Right renal cortex interstitium (tissue), 3 donors: ENCODE measurements around the gene DENND5A. TPM values are rescaled to one million over a fixed set of nuclear protein-coding genes. Genes with fewer than 3 reads are reported as not detected.
A peak's percentile ranks its signal among the peaks of the same experiment; 100 is the strongest.

ENCODE experiments used
- DNase-seq, 3 donors: peaks; one replicate each; pipeline ENCODE4 v3.0.0-alpha.2; 2013; ENCODE audit warnings: low read depth in 3 of 3, low spot score in 2 of 3
- polyA plus RNA-seq, 3 donors: library from polyadenylated mRNA; unstranded; fragments of 120-200 nt; gene quantifications; one replicate each; pipeline ENCODE4 v1.2.1, GENCODE V29; 2013; ENCODE audit not compliant: insufficient read length in 3 of 3

Gene DENND5A
- 100 to 1,000 TPM in 1 of 3 donors, 10 to 100 TPM in 2; 94.4 to 106 (median 97.8) TPM for polyA plus RNA-seq

- peak; percentile 66 to 79 (median 78) for DNase-seq
Measured at GRCh38 chr11:9265211-9266131, at the start of gene DENND5A. TSS of gene DENND5A (minus strand) at chr11:9265350. CDS start at chr11:9265069, 281 bp downstream.

DNA sequence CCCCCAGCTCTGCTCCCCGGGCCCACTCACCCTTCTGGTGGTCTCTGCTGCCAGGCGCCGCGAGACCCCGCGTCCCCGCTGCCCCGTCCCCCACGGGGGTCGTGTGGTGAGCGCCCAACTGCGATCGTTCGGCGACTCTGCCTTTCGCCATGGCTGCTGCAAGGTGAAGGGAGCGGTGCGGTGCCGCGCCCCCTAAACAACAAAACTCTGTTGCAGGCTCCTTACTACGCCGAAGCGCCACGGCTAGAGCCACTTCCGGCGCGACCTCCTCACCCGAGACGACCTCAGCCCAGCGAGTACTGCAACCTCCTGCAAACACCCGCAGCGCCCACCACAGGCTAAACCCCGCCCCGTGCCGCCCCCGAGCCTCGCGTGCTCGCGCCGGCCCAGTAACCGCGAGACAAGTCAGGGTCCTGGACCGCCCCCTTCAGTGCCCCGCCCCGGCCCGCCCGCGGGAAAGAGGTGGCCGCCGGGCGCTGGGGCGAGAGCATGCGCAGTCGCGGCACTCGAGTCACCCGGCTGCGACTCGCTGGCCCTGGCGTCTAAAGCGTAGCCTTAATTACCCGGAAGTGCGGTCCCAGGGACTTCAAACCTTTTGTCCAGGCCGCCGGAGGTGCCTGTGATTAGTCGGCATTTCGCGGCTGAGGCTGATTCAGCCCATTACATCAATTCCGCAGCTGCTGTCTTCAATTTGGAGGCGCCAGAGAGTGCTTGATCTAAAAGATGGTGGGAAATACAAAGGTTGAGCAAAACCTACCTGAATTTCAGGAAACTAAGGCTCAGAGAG is 49.3 kb upstream of the DENND5A start, which contains the start of gene TMEM41B:
TMEM41B (minus strand) TSS at position 303 of the 787 bp plus-strand sequence; CDS start at position 151, 152 bp downstream.
- DNase-seq, result peak; percentile 90 to 94 (median 93)

DNA sequence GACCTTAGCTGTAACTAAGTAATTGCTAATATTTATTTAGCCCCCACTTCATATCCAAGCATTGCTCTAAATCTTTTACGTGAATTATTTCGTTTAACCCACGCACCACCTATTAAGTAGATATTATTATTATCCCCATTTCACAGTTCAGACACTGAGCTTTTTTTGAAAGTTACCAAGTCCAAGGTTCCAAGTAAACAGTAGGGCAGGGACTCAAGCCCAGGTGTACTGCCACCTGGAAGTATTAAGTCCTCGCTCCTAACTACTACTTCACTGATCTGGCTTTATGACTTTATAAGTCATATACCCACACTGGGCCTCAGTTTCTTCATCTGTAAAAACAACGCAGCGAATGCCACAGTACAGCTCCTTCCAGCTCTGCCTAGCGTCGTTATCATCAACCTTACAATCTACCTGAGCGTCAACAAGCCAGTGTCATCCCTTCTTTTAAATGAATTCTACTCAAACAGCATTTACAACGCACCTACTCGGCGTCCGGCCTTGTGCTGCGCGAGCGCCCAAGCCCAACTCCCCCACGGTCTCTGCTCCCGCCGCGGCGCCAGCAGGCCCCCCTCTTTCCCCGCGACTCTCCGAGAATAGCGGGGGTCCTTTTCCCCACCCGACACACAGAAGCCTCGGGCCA is 48.6 kb upstream of the DENND5A start:
- peak in 2 of 3 donors; percentile 29 to 31 for DNase-seq

- no peak for DNase-seq
Measured at GRCh38 chr11:9310485-9311090, 45.4 kb upstream of the DENND5A start.

DNA sequence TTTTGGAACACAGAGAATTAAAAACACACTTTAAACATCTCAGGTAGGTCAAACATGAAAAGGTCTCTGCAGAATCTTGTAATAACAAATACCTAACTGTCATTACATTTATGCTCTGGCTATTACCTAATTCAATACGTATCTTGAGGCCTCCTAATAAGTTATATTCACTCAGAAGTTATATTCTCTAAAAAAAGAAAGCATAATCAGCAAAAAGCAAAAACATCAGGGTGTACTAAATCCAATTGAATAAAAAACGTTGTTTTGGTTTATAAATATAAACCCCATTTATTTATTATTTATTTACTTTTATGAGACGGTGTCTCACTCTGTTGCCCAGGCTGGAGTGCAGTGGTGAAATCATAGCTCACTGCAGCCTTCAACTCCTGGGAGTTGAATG is 39.0 kb upstream of the DENND5A start:
- DNase-seq, result no peak

DNA sequence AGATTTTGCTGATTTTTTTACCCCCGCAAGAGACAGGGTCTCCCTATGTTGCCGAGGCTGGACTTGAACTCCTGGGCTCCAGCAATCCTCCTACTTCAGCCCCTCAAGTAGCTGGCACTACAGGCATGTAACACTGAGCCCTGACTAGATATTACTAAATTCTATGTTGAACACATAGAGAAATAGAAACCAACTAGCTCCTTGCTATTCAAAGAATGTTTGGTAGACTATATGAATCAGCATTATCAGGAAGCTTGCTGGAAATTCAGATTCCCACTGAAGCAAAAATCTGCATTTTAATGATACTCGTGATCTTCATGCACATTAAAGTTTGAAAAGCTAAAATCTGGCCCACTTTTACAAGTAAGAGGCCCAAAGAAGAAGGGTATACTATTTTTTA is 37.3 kb upstream of the DENND5A start:
- DNase-seq, result no peak

- no peak for DNase-seq
Measured at GRCh38 chr11:9301720-9302119, 36.6 kb upstream of the DENND5A start.

- no peak for DNase-seq
Measured at GRCh38 chr11:9293646-9294045, 28.5 kb upstream of the DENND5A start.

- no peak for DNase-seq
Measured at GRCh38 chr11:9285850-9286587, 20.9 kb upstream of the DENND5A start.

DNA sequence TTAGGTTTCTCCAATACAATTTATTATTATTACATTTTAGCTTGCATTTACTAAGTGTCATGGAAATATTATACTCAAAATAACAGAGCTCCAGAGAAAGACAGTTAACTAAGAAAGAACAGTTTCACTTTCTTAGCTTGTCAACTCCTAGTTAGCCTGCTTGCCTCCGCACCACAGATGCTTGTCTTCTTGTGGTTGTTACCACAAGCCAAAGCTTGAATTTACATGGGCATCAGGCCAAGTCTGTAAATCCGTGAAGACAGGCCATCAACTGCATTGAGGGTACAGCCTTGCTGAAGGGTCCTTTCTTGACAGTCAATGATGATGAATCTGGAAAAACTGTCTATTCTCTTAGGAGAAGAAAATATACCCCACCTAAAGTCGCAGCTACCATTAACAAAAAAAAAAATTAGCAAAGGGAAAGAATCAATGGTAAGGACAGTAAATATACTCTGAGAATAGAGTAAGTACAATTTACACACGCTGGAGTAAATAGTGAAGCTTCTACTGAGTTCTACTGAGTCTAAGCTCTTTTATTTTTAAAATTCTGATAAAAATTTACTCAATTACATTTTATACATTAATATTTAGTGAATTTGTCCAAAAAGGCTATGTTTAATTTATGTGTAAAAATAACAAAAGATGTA is 15.6 kb upstream of the DENND5A start:
- DNase-seq, result no peak

DNA sequence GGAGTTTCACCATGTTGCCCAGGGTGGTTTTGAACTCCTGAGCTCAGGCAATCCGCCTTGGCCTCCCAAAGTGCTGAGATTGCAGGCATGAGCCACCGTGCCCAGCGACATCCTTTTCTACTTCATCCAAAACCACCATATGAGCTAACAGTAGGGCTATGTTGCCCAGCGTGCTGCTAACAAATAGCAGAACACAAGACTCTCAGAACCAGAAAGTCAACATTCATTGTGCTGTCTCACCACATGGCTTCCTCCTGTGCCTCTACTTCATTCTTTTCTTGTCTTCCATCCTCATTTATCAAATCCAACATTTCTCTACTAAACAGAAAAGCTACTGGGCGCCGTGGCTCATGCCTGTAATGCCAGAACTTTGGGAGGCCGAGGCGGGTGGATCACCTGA is 12.0 kb upstream of the DENND5A start:
- DNase-seq, result no peak

- no peak for DNase-seq
Measured at GRCh38 chr11:9276571-9276970, 11.4 kb upstream of the DENND5A start.

DNA sequence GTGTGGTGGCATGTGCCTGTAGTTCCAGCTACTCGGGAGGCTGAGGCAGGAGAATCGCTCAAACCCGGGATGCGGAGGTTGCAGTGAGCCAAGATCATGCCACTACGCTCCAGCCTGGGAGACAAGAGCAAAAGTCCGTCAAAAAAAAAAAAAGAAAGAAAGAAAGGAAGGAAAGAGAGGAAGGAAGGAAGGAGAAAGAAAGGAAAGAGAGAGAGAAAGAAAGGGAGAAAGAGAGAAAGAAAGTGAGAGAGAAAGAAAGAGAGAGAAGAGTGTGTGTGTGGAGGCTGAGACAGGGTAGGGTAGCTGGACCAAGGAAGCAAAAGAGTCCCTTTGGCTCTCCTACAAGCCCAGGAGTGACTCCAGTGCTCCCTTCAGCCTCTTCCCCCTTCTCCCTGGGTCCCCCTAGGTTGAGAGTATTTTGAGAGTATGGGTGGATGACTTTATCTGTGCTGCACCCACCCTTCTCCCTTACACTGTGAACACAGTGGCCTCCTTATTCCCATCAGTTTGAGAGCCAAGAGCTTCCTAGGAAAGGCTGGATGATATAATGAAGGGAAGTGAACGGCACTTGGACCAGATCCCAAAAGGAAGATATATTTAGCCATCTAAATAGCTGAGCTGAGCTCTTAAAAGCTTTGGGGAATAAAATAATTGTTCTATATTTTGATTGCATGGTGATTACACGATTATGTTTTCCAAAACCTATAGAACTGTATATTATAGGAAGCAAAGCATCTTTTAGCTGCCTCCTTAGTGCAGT is 9.5 kb upstream of the DENND5A start:
- DNase-seq, result no peak

DNA sequence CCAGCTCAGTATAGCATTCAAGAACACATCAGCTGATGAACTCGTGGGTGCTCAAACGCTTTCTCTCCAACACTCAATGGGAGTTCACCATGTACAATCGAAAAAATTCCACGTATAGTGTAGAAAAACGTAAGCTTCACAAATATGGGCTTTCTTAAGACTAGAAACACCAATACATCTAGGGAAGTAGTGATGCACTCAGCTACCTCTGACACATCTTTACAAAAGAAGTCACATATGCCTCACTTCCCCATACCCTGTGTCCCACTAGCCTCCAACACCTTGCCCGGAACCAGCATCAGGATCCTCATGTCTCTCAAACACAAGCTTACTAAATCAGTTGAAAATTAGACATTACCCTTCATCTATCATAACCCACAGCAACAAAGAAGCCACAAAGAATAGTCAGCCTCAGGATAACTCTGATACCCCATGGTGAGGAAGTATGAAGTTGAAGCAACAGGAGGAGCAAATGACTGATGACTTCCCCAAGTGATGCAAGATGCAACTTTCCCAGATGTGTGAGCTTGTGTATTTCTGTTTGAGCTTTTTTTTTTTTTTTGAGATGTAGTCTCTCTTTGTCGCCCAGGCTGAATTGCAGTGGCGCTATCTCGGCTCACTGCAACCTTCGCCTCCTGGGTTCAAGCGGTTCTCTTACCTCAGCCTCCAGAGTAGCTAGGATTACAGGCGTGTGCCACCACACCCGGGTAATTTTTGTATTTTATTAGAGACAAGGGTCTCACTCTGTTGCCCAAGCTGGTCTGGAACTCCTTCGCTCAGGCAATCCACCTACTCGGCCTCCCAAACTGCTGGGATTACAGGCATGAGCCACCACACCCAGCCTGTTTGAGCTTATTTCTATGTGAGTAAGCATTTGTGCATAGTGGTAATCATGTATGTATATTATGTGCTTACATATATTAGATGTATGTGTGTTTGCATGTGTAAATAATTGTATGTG is 8.5 kb upstream of the DENND5A start:
- no peak for DNase-seq

- DNase-seq, result no peak
Measured at GRCh38 chr11:9269492-9270013, 4.4 kb upstream of the DENND5A start.

GRCh38 chr11:9267680-9268079 is 2.5 kb upstream of the DENND5A start:
- DNase-seq, result no peak

DNA sequence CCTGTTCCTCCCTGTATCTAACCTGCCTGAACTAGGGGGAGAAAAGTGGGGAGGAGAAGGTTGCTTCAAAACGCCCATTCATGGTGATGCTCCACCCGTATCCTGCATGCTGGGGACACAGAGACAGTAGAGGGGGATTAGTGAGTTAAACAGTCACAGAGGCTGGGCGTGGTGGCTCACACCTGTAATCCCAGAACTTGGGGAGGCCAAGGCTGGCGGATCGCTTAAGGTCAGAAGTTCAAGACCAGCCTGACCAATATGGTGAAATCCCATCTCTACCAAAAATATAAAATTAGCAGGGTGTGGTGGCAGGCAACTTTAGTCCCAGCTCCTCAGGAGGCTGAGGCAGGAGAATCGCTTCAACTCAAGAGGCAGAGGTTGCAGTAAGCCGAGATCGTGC is 1.8 kb upstream of the DENND5A start:
- no peak for DNase-seq
